Measurements from ENCODE around the gene SPDEF. TPM values are rescaled to one million over a fixed set of nuclear protein-coding genes. Genes with fewer than 3 reads are reported as not detected.

Gene SPDEF
- total and polyA plus RNA-seq, 2 donors (not counting 1 experiment from before 2014, with no cell fraction given): 0.10 TPM; not detected in 1

- WGBS (ENCODE audit: insufficient coverage): 100% methylated on average over 5 of the region's 5 CpGs
- H3K4me1 ChIP-seq (ENCODE audit: control insufficient read depth in 2 of 2, insufficient read depth in 2 of 2, low read length in 2 of 2): peaks cover under 1 to 7% of the 10 kb centered on the region in 2 donors
- H3K9ac ChIP-seq (ENCODE audit: low read length): no peak overlapping the region
- no peak overlapping the region for H3K27ac ChIP-seq (ENCODE audit: low read length in 2 of 2)
- ATAC-seq (ENCODE audit: low read depth) (no peak), DNase-seq (no peak)
- Mint-ChIP-seq H3K4me1 (peaks cover 8% of the 10 kb centered on the region), H3K27me3 (no peaks in the 10 kb centered on the region), H3K9me3 (ENCODE audit: insufficient read depth) (no peaks in the 10 kb centered on the region), H3K4me3 (no peak overlapping the region), H3K27ac (no peak overlapping the region)
- H2AFZ ChIP-seq (ENCODE audit: insufficient read depth, low read depth, low read length, poor library complexity, severe bottlenecking): no peak overlapping the region
- H3K27me3 ChIP-seq (replicated peaks in 1 of 4; ENCODE audit: control extremely low read depth in 1 of 4, control insufficient read depth in 3 of 4, insufficient read depth in 4 of 4, low read length in 3 of 4): no peaks in the 10 kb centered on the region
- no peak overlapping the region for H3K4me3 ChIP-seq (ENCODE audit: control extremely low read depth in 1 of 5, extremely low read depth in 1 of 5, insufficient read depth in 1 of 5, low read depth in 2 of 5, low read length in 4 of 5)
- CTCF ChIA-PET: no interaction called here
- H3K79me2 ChIP-seq (ENCODE audit: control insufficient read depth, insufficient read depth, low read length): peaks cover 40% of the 10 kb centered on the region
- H3K4me2 ChIP-seq (replicated peaks; ENCODE audit: low read depth, low read length, poor library complexity, severe bottlenecking): no peak overlapping the region
- H3K36me3 ChIP-seq (replicated peaks in 1 of 2; ENCODE audit: control extremely low read depth in 1 of 2, control insufficient read depth in 1 of 2, extremely low read depth in 1 of 2, insufficient read depth in 2 of 2, low read length in 1 of 2): peaks cover 0 to 31% of the 10 kb centered on the region in 2 experiments
- intact Hi-C loops (cut with micrococcal nuclease): no loop called here
- H3K9me3 ChIP-seq (ENCODE audit: control extremely low read depth in 1 of 3, control insufficient read depth in 2 of 3, insufficient read depth in 1 of 3, low read length in 2 of 3): no peaks in the 10 kb centered on the region
- POLR2A ChIA-PET: no interaction called here
- TF ChIP-seq, protein P1, sequence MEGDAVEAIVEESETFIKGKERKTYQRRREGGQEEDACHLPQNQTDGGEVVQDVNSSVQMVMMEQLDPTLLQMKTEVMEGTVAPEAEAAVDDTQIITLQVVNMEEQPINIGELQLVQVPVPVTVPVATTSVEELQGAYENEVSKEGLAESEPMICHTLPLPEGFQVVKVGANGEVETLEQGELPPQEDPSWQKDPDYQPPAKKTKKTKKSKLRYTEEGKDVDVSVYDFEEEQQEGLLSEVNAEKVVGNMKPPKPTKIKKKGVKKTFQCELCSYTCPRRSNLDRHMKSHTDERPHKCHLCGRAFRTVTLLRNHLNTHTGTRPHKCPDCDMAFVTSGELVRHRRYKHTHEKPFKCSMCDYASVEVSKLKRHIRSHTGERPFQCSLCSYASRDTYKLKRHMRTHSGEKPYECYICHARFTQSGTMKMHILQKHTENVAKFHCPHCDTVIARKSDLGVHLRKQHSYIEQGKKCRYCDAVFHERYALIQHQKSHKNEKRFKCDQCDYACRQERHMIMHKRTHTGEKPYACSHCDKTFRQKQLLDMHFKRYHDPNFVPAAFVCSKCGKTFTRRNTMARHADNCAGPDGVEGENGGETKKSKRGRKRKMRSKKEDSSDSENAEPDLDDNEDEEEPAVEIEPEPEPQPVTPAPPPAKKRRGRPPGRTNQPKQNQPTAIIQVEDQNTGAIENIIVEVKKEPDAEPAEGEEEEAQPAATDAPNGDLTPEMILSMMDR (IDR thresholded peaks at IDR 0.05): no peak
- TF ChIP-seq EZH2 (IDR thresholded peaks at IDR 0.05; ENCODE audit: borderline replicate concordance, insufficient read depth, low read depth, low read length, poor library complexity, severe bottlenecking): no peak
- H4K20me1 ChIP-seq (ENCODE audit: control insufficient read depth, insufficient read depth, low read length, poor library complexity, severe bottlenecking): peaks cover 77% of the 10 kb centered on the region
These were observed 30.4 kb upstream of the SPDEF start for GRCh38 chr6:34586327-34587040.

GRCh38 chr6:34585512-34586061, 29.5 kb upstream of the SPDEF start:
- CTCF ChIA-PET: no interaction called here
- H3K9ac ChIP-seq (ENCODE audit: low read length): no peak overlapping the region
- no CpG with 5 or more reads among the region's 4 CpGs for WGBS (ENCODE audit: insufficient coverage)
- H3K4me1 ChIP-seq (ENCODE audit: control insufficient read depth in 2 of 2, insufficient read depth in 2 of 2, low read length in 2 of 2): no peaks in the 10 kb centered on the region
- H3K9me3 Mint-ChIP-seq (ENCODE audit: insufficient read depth): no peaks in the 10 kb centered on the region
- ATAC-seq (ENCODE audit: low read depth) (no peak), DNase-seq (no peak)
- peaks cover 3% of the 10 kb centered on the region for H3K4me1 Mint-ChIP-seq
- H3K27ac Mint-ChIP-seq: no peak overlapping the region
- H3K27me3 ChIP-seq (replicated peaks in 1 of 4; ENCODE audit: control extremely low read depth in 1 of 4, control insufficient read depth in 3 of 4, insufficient read depth in 4 of 4, low read length in 3 of 4): no peaks in the 10 kb centered on the region
- intact Hi-C loops (cut with micrococcal nuclease): no loop called here
- H3K4me3 ChIP-seq (ENCODE audit: control extremely low read depth in 1 of 5, extremely low read depth in 1 of 5, insufficient read depth in 1 of 5, low read depth in 2 of 5, low read length in 4 of 5): no peak overlapping the region
- no peak for TF ChIP-seq EZH2 (IDR thresholded peaks at IDR 0.05; ENCODE audit: borderline replicate concordance, insufficient read depth, low read depth, low read length, poor library complexity, severe bottlenecking)
- TF ChIP-seq, protein P1 (IDR thresholded peaks at IDR 0.05): no peak
- POLR2A ChIA-PET: no interaction called here
- H3K4me3 Mint-ChIP-seq: no peak overlapping the region
- no peaks in the 10 kb centered on the region for H3K27me3 Mint-ChIP-seq
- H3K79me2 ChIP-seq (ENCODE audit: control insufficient read depth, insufficient read depth, low read length): peaks cover 31% of the 10 kb centered on the region
- H4K20me1 ChIP-seq (ENCODE audit: control insufficient read depth, insufficient read depth, low read length, poor library complexity, severe bottlenecking): peaks cover 68% of the 10 kb centered on the region
- H3K9me3 ChIP-seq (ENCODE audit: control extremely low read depth in 1 of 3, control insufficient read depth in 2 of 3, insufficient read depth in 1 of 3, low read length in 2 of 3): no peaks in the 10 kb centered on the region
- no peak overlapping the region for H3K4me2 ChIP-seq (replicated peaks; ENCODE audit: low read depth, low read length, poor library complexity, severe bottlenecking)
- H2AFZ ChIP-seq (ENCODE audit: insufficient read depth, low read depth, low read length, poor library complexity, severe bottlenecking): no peak overlapping the region
- no peak overlapping the region for H3K27ac ChIP-seq (ENCODE audit: low read length in 2 of 2)
- H3K36me3 ChIP-seq (replicated peaks in 1 of 2; ENCODE audit: control extremely low read depth in 1 of 2, control insufficient read depth in 1 of 2, extremely low read depth in 1 of 2, insufficient read depth in 2 of 2, low read length in 1 of 2): peaks cover 0 to 31% of the 10 kb centered on the region in 2 experiments

Measured in B cell (primary cell).